ENCODE data around the gene CACNG7.
"Not testable (repeated sequence)": the region's sequence is repeated elsewhere in the genome, so short reads cannot be mapped to it uniquely, and the experiment has no call there.

CACNG7 gene

DNA sequence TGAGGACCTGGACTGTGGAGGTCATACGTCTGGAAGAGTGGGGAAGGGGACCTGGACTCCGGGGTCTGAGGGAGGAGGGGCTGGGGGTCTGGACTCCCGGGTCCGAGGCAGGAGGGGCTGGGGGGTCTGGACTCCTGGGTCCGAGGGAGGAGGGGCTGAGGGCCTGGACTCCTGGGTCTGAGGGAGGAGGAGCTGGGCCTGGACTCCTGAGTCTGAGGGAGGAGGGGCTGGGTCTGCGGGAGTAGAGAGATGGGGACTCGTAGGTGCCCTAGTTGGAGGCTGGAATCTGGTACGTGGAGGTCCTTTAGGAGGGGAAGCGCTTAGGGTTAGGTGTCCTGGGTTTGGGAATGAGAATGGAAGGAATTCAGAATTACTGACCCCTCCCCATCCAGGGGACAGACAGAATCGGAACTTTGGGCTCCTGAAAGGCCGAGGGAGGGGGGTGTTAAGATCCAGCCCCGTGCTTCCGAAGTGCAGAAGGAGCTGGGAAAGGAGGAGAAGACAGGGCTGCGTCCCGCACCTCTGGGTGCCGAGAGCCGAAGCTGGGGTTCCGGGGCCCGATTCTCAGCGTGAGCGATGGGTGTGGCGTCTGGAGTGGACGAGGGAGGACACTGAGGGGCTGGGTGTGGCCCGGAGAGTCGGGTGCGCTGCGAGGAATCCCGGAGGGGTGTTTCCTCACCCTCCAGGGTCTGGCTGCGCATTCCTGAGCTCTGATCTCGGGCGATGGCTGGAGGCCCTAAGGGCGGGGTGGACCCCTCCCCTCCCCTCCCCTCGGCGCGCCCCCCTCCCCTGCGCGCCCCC is 40.8 kb upstream of the CACNG7 start:
- peak; percentile 72 for DNase-seq (ENCODE audit: low read depth)
- TF ChIP-seq CTCF (conservative IDR thresholded peaks at IDR 0.05; ENCODE audit: low read length) = no peak
- H3K4me3 ChIP-seq (ENCODE audit: low read length) = peak overlapping the region; percentile 99

- TF ChIP-seq CTCF (conservative IDR thresholded peaks at IDR 0.05; ENCODE audit: low read length) = peak; percentile 24; the same call in 1 of the 2 replicates
- peak; percentile 89 for DNase-seq (ENCODE audit: low read depth)
- H3K4me3 ChIP-seq (ENCODE audit: low read length) = peak overlapping the region; percentile 99
Measured at GRCh38 chr19:53868892-53869804, 39.9 kb upstream of the CACNG7 start.

DNA sequence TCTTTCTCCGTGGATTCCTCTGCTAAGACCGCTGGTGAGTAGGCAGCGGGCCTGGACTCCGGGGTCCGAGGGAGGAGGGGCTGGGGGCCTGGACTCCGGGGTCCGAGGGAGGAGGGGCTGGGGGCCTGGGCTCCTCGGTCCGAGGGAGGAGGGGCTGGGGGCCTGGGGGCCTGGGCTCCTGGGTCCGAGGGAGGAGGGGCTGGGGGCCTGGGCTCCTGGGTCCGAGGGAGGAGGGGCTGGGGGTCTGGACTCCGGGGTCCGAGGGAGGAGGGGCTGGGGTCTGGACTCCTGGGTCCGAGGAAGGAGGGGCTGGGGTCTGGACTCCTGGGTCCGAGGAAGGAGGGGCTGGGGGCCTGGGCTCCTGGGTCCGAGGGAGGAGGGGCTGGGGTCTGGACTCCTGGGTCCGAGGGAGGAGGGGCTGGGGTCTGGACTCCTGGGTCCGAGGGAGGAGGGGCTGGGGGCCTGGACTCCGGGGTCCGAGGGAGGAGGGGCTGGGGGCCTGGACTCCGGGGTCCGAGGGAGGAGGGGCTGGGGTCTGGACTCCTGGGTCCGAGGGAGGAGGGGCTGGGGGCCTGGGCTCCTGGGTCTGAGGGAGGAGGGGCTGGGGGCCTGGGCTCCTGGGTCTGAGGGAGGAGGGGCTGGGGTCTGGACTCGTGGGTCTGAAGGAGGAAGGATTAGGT is 39.1 kb upstream of the CACNG7 start:
- not testable (repeated sequence) for DNase-seq (ENCODE audit: low read depth)
- peak overlapping the region; percentile 99 for H3K4me3 ChIP-seq (ENCODE audit: low read length)

GRCh38 chr19:53870485-53870844 is 38.6 kb upstream of the CACNG7 start:
- peak overlapping the region; percentile 28 for H3K4me3 ChIP-seq (ENCODE audit: low read length)
- no peak for DNase-seq (ENCODE audit: low read depth)
- TF ChIP-seq CTCF (conservative IDR thresholded peaks at IDR 0.05; ENCODE audit: low read length) = no peak

DNA sequence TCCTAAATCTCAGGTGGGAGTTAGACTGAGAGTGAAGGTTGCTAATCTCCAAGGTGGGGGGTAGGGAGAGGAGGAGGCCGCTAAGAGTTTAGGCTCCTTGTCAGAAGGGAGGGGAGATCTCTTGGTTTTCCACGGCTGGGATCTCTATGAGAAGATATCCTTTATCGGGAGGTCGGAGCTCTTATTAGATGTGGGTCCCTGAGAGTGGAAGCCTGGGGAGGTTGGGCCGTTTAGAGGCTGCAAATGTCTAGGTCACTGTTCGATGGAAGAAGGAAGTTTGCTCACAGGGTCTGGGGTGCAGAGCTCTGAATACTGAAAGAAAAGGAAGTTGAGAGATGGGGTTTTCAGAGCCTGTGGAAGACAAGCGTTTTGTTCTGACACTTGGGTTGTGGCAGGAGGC is 37.6 kb upstream of the CACNG7 start:
- DNase-seq (ENCODE audit: low read depth) = no peak
- TF ChIP-seq CTCF (conservative IDR thresholded peaks at IDR 0.05; ENCODE audit: low read length) = no peak
- no peak overlapping the region for H3K4me3 ChIP-seq (ENCODE audit: low read length)

DNA sequence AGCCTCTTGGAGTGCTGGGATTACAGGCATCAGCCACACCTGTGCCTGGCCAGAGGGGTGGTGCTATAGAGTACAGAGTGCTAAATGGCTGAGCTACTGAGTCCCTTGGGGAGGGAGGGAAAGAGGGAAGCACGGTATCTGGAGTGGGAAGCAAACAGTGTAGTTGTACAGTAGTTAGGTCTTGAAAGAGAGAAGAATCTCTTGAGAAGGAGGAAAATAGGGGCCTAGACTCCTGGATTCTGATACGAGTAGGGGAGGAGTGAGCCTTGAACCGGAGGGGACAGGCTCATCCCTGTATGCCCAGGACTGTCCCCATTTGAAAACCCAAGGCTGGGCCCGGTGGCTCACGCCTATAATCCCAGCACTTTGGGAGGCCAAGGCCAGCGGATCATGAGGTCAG is 36.3 kb upstream of the CACNG7 start:
- no peak for TF ChIP-seq CTCF (conservative IDR thresholded peaks at IDR 0.05; ENCODE audit: low read length)
- no peak overlapping the region for H3K4me3 ChIP-seq (ENCODE audit: low read length)
- no peak for DNase-seq (ENCODE audit: low read depth)

Measured in AG10803 (cell line).